Esophagus muscularis mucosa (tissue), 4 donors: ENCODE results near the gene TRAP1. TPM values are rescaled to one million over a fixed set of nuclear protein-coding genes. Genes with fewer than 3 reads are reported as not detected.

Experiments
- DNase-seq: peaks from one replicate; pipeline ENCODE4 v3.0.0-alpha.2; 2017; ENCODE audit errors: extremely low spot score
- H3K27ac ChIP-seq, 4 donors: fragments of 200-600 bp; sonication (generic); replicated peaks in 1 of 4; 1 replicate in 3 of 4; 2 replicates in 1 of 4; pipeline ENCODE4 v1.5.1; 2016 to 2019; ENCODE audit warnings: mild to moderate bottlenecking in 1 of 4
- H3K27me3 ChIP-seq, 4 donors: fragments of 200-600 bp; sonication (generic); one replicate each; pipeline versions ENCODE4 v1.5.1 to v1.6.0; 2016 to 2019
- H3K36me3 ChIP-seq, 4 donors: fragments of 200-600 bp; sonication (generic); one replicate each; pipeline ENCODE4 v1.5.1; 2016 to 2019
- H3K4me1 ChIP-seq, 4 donors: fragments of 200-600 bp; sonication (generic); one replicate each; pipeline ENCODE4 v1.5.1; 2016 to 2019
- H3K4me3 ChIP-seq, 4 donors: fragments of 200-600 bp; sonication (generic); 1 replicate in 2 of 4; 2 replicates in 2 of 4; pipeline ENCODE4 v1.5.1; 2016 to 2019; ENCODE audit warnings: mild to moderate bottlenecking in 4 of 4, moderate library complexity in 1 of 4
- H3K9me3 ChIP-seq, 4 donors: fragments of 200-600 bp; sonication (generic); 1 replicate in 3 of 4; 2 replicates in 1 of 4; pipeline ENCODE4 v1.5.1; 2016 to 2019
- EP300 ChIP-seq: sonication (generic); formaldehyde crosslinking; IDR thresholded peaks from one replicate; pipeline ENCODE4 v1.6.1; 2017; ENCODE audit warnings: antibody characterized with exemption
- POLR2A ChIP-seq: fragments of 450-650 bp; IDR thresholded peaks from one replicate; pipeline ENCODE4 v1.6.1; 2017; ENCODE audit warnings: antibody characterized with exemption, moderate library complexity, mild to moderate bottlenecking, low read depth
- POLR2AphosphoS5 ChIP-seq, 2 donors: sonication (generic); formaldehyde crosslinking; IDR thresholded peaks; one replicate each; pipeline ENCODE4 v1.6.1; 2017; ENCODE audit warnings: antibody characterized with exemption in 2 of 2
- WGBS: methylation state at CpG from one replicate; pipeline ENCODE4 v1.1.5; 2018; 5-methylcytosine and 5-hydroxymethylcytosine counted together
- intact Hi-C: fragments of 100-400 bp; cut with DNase I; formaldehyde crosslinking; loops from one replicate; pipeline ENCODE4 v1.15.1; 2023
- total RNA-seq, 4 donors: library from RNA; depleted of rRNA; stranded (reverse); fragments of >200 nt; gene quantifications; one replicate each; pipeline versions ENCODE4 v1.1.0 to v1.2.1, GENCODE V29; 2016
- TF ChIP-seq, protein P1 (sequence below), 3 experiments: fragments of 200-600 bp in 2 of 3; fragments of 450-650 bp in 1 of 3; sonication (generic) in 2 of 3; IDR thresholded peaks; one replicate each; pipeline ENCODE4 v1.5.1; 2017 to 2019; ENCODE audit warnings: antibody characterized with exemption in 3 of 3, mild to moderate bottlenecking in 2 of 3, moderate library complexity in 1 of 3

TRAP1 gene
- total RNA-seq, 4 donors from 2014 or later, result 43.6 to 63.7 (median 46.8) TPM

DNA sequence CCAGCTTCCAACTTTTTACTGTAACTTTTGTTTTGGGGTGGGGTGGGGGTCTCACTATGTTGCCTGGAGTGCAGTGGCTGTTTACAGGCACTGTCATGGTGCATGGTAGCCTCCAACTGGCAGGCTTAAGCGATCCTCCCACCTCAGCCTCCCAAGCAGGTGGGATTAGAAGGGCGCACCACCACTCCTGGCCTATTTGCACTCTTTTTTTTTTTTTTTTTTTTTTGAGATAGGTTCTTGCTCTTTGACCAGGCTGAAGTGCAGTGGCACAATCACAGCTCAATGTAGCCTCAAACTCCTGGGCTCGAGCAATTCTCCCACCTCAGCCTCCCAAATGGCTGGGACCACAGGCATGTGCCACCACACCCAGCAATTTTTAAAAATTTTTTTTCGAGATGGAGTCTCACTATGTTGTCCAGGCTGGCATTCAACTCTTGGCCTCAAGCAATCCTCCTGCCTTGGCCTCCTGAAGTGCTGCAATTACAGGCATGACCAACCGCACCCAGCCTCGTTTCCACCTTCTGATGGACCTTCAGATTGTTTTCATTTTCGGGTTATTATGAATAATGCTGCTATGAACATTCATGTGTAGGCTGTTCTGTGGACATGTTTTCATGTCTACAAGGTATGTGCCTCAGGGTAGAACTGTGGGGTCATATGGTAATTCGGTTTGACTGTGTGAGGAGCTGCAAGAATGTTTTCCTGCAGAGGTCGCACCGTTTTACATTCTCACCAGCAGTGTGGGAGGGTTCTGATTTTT lies 10.9 kb downstream of the TRAP1 start:
- Histone ChIP-seq H3K27ac (no peak overlapping the region), H3K27me3 (no peaks in the 10 kb centered on the region), H3K4me1 (no peaks in the 10 kb centered on the region), H3K4me3 (no peak overlapping the region), H3K9me3 (no peaks in the 10 kb centered on the region), H3K36me3 (peaks cover 0 to 20% (median 3%) of the 10 kb centered on the region in 4 donors)
- intact Hi-C loops, result no loop called here
- DNase-seq, result no peak
- 89% methylated on average over 10 of the region's 10 CpGs for WGBS
- TF ChIP-seq EP300 (no peak), POLR2AphosphoS5 (IDR thresholded peaks at IDR 0.05) (no peak)
- TF ChIP-seq, protein P1, sequence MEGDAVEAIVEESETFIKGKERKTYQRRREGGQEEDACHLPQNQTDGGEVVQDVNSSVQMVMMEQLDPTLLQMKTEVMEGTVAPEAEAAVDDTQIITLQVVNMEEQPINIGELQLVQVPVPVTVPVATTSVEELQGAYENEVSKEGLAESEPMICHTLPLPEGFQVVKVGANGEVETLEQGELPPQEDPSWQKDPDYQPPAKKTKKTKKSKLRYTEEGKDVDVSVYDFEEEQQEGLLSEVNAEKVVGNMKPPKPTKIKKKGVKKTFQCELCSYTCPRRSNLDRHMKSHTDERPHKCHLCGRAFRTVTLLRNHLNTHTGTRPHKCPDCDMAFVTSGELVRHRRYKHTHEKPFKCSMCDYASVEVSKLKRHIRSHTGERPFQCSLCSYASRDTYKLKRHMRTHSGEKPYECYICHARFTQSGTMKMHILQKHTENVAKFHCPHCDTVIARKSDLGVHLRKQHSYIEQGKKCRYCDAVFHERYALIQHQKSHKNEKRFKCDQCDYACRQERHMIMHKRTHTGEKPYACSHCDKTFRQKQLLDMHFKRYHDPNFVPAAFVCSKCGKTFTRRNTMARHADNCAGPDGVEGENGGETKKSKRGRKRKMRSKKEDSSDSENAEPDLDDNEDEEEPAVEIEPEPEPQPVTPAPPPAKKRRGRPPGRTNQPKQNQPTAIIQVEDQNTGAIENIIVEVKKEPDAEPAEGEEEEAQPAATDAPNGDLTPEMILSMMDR (IDR thresholded peaks at IDR 0.05), result no peak

GRCh38 chr16:3702082-3702481 lies 15.2 kb downstream of the TRAP1 start:
- Histone ChIP-seq H3K4me3 (no peak overlapping the region), H3K36me3 (peaks cover 0 to 16% (median 3%) of the 10 kb centered on the region in 4 donors), H3K27ac (no peak overlapping the region), H3K27me3 (no peaks in the 10 kb centered on the region), H3K4me1 (no peaks in the 10 kb centered on the region), H3K9me3 (no peaks in the 10 kb centered on the region)
- TF ChIP-seq POLR2A, result no peak
- TF ChIP-seq EP300, result no peak
- no peak for TF ChIP-seq POLR2AphosphoS5 (IDR thresholded peaks at IDR 0.05)
- TF ChIP-seq, protein P1 (IDR thresholded peaks at IDR 0.05), result no peak
- DNase-seq, result no peak
- WGBS, result 96% methylated on average over 7 of the region's 7 CpGs
- intact Hi-C loops, result no loop called here

DNA sequence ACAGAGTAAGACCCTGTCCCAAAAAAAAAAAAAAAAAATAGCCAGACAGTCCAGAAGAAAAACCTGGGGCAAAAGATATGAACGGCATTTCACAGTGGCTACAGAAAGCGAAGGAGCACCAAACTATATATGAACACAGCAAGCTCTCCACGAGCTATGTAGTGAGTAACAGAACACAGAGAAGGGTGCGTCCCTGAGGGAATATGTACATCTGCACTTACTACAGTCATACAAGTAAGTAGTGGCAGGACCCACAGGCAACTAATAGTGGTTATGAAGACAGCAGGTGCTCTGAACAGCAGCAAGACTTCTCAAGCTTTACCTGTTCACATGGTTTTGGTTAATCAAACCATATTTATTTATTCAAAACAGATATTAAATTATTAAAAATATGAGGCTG lies 15.8 kb downstream of the TRAP1 start:
- intact Hi-C loops, result no loop called here
- Histone ChIP-seq H3K9me3 (no peaks in the 10 kb centered on the region), H3K27me3 (no peaks in the 10 kb centered on the region), H3K36me3 (peaks cover 0 to 16% (median 3%) of the 10 kb centered on the region in 4 donors), H3K4me3 (no peak overlapping the region), H3K4me1 (no peaks in the 10 kb centered on the region), H3K27ac (no peak overlapping the region)
- WGBS, result 80% methylated on average over 4 of the region's 4 CpGs
- TF ChIP-seq, protein P1 (IDR thresholded peaks at IDR 0.05), result no peak
- TF ChIP-seq EP300 (no peak), POLR2AphosphoS5 (IDR thresholded peaks at IDR 0.05) (no peak), POLR2A (no peak)
- DNase-seq, result no peak

GRCh38 chr16:3698941-3699340 lies 18.4 kb downstream of the TRAP1 start:
- H3K4me1 ChIP-seq, result peaks cover 0 to 4% (median 0%) of the 10 kb centered on the region in 4 donors
- 76% methylated on average over 4 of the region's 4 CpGs for WGBS
- TF ChIP-seq, protein P1 (IDR thresholded peaks at IDR 0.05), result no peak
- no peak for TF ChIP-seq POLR2AphosphoS5 (IDR thresholded peaks at IDR 0.05)
- no peak for TF ChIP-seq POLR2A
- TF ChIP-seq EP300, result no peak
- DNase-seq, result no peak
- H3K4me3 ChIP-seq, result no peak overlapping the region
- peaks cover 0 to 25% (median 5%) of the 10 kb centered on the region in 4 donors for H3K36me3 ChIP-seq
- no peaks in the 10 kb centered on the region for H3K27me3 ChIP-seq
- H3K27ac ChIP-seq, result no peak overlapping the region
- no peaks in the 10 kb centered on the region for H3K9me3 ChIP-seq
- intact Hi-C loops, result no loop called here
